ENCODE results near the gene FOXL3.

DNA sequence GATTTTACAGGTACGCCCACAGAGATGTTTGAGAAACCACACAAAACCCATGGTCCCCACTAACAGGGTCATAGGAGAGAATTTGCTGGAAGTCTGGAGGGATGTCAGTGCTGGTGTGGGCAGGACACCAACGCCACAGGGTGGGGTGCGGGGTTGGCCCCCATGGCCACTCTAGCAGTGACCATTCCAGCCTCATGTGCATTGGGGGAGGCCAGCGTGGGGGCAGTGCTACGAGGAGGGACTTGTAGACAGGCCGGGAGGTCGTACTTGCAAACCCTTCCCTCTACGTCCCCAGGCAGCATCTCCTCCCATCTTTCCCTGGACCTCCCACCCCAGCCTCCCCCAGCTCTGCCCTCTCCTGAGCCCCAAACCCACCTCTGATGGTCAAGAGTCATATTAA, 34.0 kb downstream of the FOXL3 start:
- TF ChIP-seq, protein P1, sequence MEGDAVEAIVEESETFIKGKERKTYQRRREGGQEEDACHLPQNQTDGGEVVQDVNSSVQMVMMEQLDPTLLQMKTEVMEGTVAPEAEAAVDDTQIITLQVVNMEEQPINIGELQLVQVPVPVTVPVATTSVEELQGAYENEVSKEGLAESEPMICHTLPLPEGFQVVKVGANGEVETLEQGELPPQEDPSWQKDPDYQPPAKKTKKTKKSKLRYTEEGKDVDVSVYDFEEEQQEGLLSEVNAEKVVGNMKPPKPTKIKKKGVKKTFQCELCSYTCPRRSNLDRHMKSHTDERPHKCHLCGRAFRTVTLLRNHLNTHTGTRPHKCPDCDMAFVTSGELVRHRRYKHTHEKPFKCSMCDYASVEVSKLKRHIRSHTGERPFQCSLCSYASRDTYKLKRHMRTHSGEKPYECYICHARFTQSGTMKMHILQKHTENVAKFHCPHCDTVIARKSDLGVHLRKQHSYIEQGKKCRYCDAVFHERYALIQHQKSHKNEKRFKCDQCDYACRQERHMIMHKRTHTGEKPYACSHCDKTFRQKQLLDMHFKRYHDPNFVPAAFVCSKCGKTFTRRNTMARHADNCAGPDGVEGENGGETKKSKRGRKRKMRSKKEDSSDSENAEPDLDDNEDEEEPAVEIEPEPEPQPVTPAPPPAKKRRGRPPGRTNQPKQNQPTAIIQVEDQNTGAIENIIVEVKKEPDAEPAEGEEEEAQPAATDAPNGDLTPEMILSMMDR (IDR thresholded peaks at IDR 0.05): no peak
- TF ChIP-seq POLR2AphosphoS5 (IDR thresholded peaks at IDR 0.05): no peak
- no peak for TF ChIP-seq POLR2A (IDR thresholded peaks at IDR 0.05)
- no peak for TF ChIP-seq EP300 (IDR thresholded peaks at IDR 0.05)
